ENCODE data around the gene ZNHIT6.

ZNHIT6 gene

GRCh38 chr1:85621430-85621829 lies 86.8 kb downstream of the ZNHIT6 start:
- no peak for DNase-seq

GRCh38 chr1:85617633-85618100 lies 90.6 kb downstream of the ZNHIT6 start:
- no peak for DNase-seq

GRCh38 chr1:85616736-85617135 lies 91.5 kb downstream of the ZNHIT6 start:
- no peak for DNase-seq

- no peak for DNase-seq
These were observed 91.9 kb downstream of the ZNHIT6 start for GRCh38 chr1:85616364-85616705.

GRCh38 chr1:85615586-85616363 lies 92.5 kb downstream of the ZNHIT6 start:
- peak in 5 of 58 donors; percentile 5 to 15 (median 6) for DNase-seq

- DNase-seq = no peak
These were observed 95.4 kb downstream of the ZNHIT6 start for GRCh38 chr1:85612704-85613361.

GRCh38 chr1:85611856-85612255 lies 96.4 kb downstream of the ZNHIT6 start:
- DNase-seq = no peak

- no peak for DNase-seq
These were observed 96.8 kb downstream of the ZNHIT6 start for GRCh38 chr1:85611425-85611824.

GRCh38 chr1:85609976-85610375 lies 98.3 kb downstream of the ZNHIT6 start:
- no peak for DNase-seq

- DNase-seq = no peak
These were observed 99.4 kb downstream of the ZNHIT6 start for GRCh38 chr1:85608851-85609250.

GRCh38 chr1:85607921-85608265 lies 100.3 kb downstream of the ZNHIT6 start:
- DNase-seq = no peak

GRCh38 chr1:85607126-85607920 lies 100.9 kb downstream of the ZNHIT6 start:
- DNase-seq = no peak

- no peak for DNase-seq
These were observed 101.8 kb downstream of the ZNHIT6 start for GRCh38 chr1:85606414-85606800.

- no peak for DNase-seq
These were observed 102.5 kb downstream of the ZNHIT6 start for GRCh38 chr1:85605484-85606413.

GRCh38 chr1:85604298-85604997 lies 103.8 kb downstream of the ZNHIT6 start:
- no peak for DNase-seq

GRCh38 chr1:85603086-85603880 lies 105.0 kb downstream of the ZNHIT6 start:
- DNase-seq = no peak

GRCh38 chr1:85602571-85602970 lies 105.7 kb downstream of the ZNHIT6 start:
- no peak for DNase-seq

- DNase-seq = no peak
These were observed 106.3 kb downstream of the ZNHIT6 start for GRCh38 chr1:85601901-85602300.

GRCh38 chr1:85599681-85600080 lies 108.6 kb downstream of the ZNHIT6 start:
- DNase-seq = no peak

All from anterior cingulate cortex (tissue), 58 donors.